ENCODE measurements around the gene OR10K2. TPM values are rescaled to one million over a fixed set of nuclear protein-coding genes. Genes with fewer than 3 reads are reported as not detected.

Gene OR10K2
- total RNA-seq: not detected

- Histone ChIP-seq H3K9me3 (peaks cover 11% of the 10 kb centered on the region), H3K27me3 (no peaks in the 10 kb centered on the region), H3K27ac (no peak within 1 kb of the TSS), H3K36me3 (no peaks in the 10 kb centered on the region), H3K4me1 (no peaks in the 10 kb centered on the region), H3K4me3 (no peak within 1 kb of the TSS)
- 94% methylated on average over 1 of the region's 1 CpG for WGBS
- no peak for DNase-seq (ENCODE audit: low spot score in 2 of 2)
- TF ChIP-seq POLR2AphosphoS5 (IDR thresholded peaks at IDR 0.05): no peak
- no peak for TF ChIP-seq EP300 (IDR thresholded peaks at IDR 0.05)
- no peak for TF ChIP-seq CTCF (IDR thresholded peaks at IDR 0.05)
- TF ChIP-seq POLR2A (IDR thresholded peaks at IDR 0.05): no peak
These were observed at the start of gene OR10K2 for GRCh38 chr1:158426137-158426536. TSS of gene OR10K2 (minus strand) at chr1:158426237. CDS start at chr1:158420866, 5,371 bp downstream.

DNA sequence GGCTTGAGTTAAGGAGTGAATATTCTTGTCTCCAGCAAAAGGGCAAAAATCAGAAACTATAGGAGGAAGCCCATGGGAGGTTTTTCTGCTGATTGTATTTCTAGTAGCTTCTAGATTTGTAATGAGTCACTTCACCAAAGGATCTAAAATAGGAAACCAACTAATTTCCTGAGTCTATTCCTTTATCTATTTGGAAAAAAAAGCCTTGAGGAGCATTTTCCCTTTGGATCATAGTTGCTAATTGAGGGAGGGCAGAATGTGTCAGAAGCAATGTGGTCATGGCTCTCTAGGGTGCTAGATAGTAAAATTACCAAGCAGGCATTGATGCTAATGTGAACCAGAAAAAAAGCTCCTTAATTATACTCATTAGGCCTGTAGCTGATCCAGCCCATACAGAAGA lies 45.9 kb upstream of the OR10K2 start, which contains the start of gene OR10R2:
Gene OR10R2 (plus strand): TSS at position 301 of the 400 bp plus-strand sequence. CDS start 106 bp downstream, outside the sequence.
- Histone ChIP-seq H3K9me3 (no peaks in the 10 kb centered on the region), H3K36me3 (no peaks in the 10 kb centered on the region), H3K4me1 (no peaks in the 10 kb centered on the region), H3K4me3 (no peak within 1 kb of the TSS), H3K27ac (no peak within 1 kb of the TSS), H3K27me3 (no peaks in the 10 kb centered on the region)
- no peak for DNase-seq (ENCODE audit: low spot score in 2 of 2)
- no peak for TF ChIP-seq CTCF (IDR thresholded peaks at IDR 0.05)
- no peak for TF ChIP-seq POLR2A (IDR thresholded peaks at IDR 0.05)
- no peak for TF ChIP-seq POLR2AphosphoS5 (IDR thresholded peaks at IDR 0.05)
- no peak for TF ChIP-seq EP300 (IDR thresholded peaks at IDR 0.05)

- Histone ChIP-seq H3K36me3 (no peaks in the 10 kb centered on the region), H3K9me3 (no peaks in the 10 kb centered on the region), H3K27ac (no peak within 1 kb of the TSS), H3K27me3 (no peaks in the 10 kb centered on the region), H3K4me1 (no peaks in the 10 kb centered on the region), H3K4me3 (no peak within 1 kb of the TSS)
- TF ChIP-seq EP300 (IDR thresholded peaks at IDR 0.05) (no peak), CTCF (IDR thresholded peaks at IDR 0.05) (no peak), POLR2AphosphoS5 (IDR thresholded peaks at IDR 0.05) (no peak), POLR2A (IDR thresholded peaks at IDR 0.05) (no peak)
- DNase-seq (ENCODE audit: low spot score in 2 of 2): no peak
- 82% methylated on average over 2 of the region's 2 CpGs for WGBS
These were observed 35.5 kb upstream of the OR10K2 start, which contains the start of gene OR10K1 for GRCh38 chr1:158461534-158461933. TSS of gene OR10K1 (plus strand) at chr1:158461834. CDS start at chr1:158465562, 3,728 bp downstream.

DNA sequence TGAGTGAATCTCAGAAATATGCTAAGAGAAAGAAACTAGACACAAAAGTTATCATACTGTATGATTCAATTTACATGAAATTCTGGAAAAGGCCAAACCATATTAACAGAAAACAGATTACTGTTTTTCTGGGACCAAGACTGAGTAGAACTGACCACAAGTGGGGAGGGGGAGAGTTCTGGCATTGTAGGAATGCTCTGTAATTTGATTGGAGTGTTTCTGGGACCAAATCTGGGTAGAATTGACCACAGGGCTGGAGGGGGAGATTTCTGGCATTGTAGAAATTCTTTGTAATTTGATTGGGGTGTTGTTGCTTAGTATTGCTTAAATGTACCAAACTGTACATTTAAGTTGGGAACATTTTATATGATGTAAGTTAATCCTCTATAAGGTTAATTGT lies 32.2 kb upstream of the OR10K2 start:
- H3K4me3 ChIP-seq: no peak overlapping the region
- H3K27ac ChIP-seq: no peak overlapping the region
- H3K36me3 ChIP-seq: no peaks in the 10 kb centered on the region
- H3K4me1 ChIP-seq: no peaks in the 10 kb centered on the region
- H3K9me3 ChIP-seq: no peaks in the 10 kb centered on the region
- TF ChIP-seq POLR2AphosphoS5 (IDR thresholded peaks at IDR 0.05) (no peak), POLR2A (IDR thresholded peaks at IDR 0.05) (no peak), EP300 (IDR thresholded peaks at IDR 0.05) (no peak), CTCF (IDR thresholded peaks at IDR 0.05) (no peak)
- H3K27me3 ChIP-seq: no peaks in the 10 kb centered on the region
- DNase-seq (ENCODE audit: low spot score in 2 of 2): no peak

GRCh38 chr1:158457246-158457645 lies 31.2 kb upstream of the OR10K2 start:
- Histone ChIP-seq H3K4me1 (no peaks in the 10 kb centered on the region), H3K36me3 (no peaks in the 10 kb centered on the region), H3K27ac (no peak overlapping the region), H3K9me3 (no peaks in the 10 kb centered on the region), H3K27me3 (no peaks in the 10 kb centered on the region), H3K4me3 (no peak overlapping the region)
- DNase-seq (ENCODE audit: low spot score in 2 of 2): no peak
- TF ChIP-seq POLR2A (IDR thresholded peaks at IDR 0.05) (no peak), POLR2AphosphoS5 (IDR thresholded peaks at IDR 0.05) (no peak), EP300 (IDR thresholded peaks at IDR 0.05) (no peak), CTCF (IDR thresholded peaks at IDR 0.05) (no peak)
